Putamen (tissue), 1 donor: Measurements from ENCODE around the gene CMTM2.
"Not testable (repeated sequence)": the region's sequence is repeated elsewhere in the genome, so short reads cannot be mapped to it uniquely, and the experiment has no call there.

Source experiments
- DNase-seq: peaks from one replicate; pipeline ENCODE4 v3.0.0-alpha.2; 2016; ENCODE audit warnings: low spot score

CMTM2 gene

GRCh38 chr16:66587881-66588600 is 8.8 kb downstream of the CMTM2 start:
- DNase-seq: no peak

GRCh38 chr16:66588981-66589713 is 9.9 kb downstream of the CMTM2 start:
- no peak for DNase-seq

DNA sequence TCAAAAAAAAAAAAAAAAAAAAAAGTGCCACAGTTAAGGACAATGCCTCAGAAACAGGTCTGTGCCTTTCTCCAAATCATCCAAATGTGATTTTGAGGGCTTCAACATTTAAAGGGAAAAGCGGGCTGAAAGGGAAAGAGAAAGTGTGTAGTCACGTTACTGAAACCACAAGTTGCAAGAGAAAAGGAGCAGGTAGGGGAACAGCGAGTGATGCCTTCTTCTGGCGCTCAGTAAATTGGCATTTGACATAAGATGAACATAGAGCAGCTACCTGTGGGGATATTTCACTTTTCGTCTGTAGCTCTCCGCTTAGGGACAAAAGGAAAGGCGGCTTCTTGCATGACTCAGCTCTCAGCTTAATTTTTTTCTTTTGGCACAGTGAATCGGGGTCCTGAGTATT is 11.1 kb downstream of the CMTM2 start:
- DNase-seq: no peak

- DNase-seq: no peak
Measured at GRCh38 chr16:66591018-66591417, 11.8 kb downstream of the CMTM2 start.

- DNase-seq: no peak
Measured at GRCh38 chr16:66592241-66592640, 13.0 kb downstream of the CMTM2 start.

DNA sequence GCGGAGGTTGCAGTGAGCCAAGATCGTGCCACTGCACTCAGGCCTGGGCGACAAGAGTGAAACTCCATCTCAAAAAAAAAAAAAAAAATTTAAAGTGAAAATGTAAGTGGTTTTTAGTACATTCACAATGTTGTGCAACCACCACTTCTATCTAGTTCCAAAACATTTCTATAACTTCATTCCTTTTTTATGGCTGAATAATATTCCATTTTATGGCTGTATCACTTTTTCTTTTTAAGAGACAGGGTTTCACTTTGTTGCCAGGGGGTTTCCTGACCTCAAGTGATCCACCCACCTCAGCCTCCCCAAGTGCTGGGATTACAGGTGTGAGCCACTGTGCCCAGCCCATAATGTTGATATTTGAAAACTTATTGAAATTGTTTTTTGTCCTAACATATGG is 13.6 kb downstream of the CMTM2 start:
- no peak for DNase-seq

GRCh38 chr16:66594739-66595138 is 15.5 kb downstream of the CMTM2 start:
- DNase-seq: no peak

GRCh38 chr16:66596559-66596958 is 17.3 kb downstream of the CMTM2 start:
- DNase-seq: not testable (repeated sequence)

GRCh38 chr16:66596986-66597848 is 18.0 kb downstream of the CMTM2 start:
- no peak for DNase-seq

DNA sequence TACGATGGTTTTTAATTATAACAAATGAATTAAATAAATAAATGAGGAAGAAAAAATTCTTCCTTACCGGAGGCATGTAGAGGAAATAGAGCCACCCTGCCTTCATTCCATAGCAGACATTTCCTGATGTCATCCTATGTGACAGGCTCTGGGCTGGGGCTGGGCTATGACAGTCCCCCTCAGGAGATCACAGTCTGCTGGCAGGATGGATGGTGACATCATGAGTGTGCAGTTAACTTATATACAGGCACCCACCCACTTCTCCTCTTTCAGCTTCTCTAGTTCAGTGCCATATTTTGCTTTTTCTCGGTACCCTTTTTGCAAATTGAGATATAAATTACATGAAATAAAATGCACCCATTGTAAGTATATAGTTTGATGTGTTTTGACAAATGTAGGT is 18.8 kb downstream of the CMTM2 start:
- no peak for DNase-seq

DNA sequence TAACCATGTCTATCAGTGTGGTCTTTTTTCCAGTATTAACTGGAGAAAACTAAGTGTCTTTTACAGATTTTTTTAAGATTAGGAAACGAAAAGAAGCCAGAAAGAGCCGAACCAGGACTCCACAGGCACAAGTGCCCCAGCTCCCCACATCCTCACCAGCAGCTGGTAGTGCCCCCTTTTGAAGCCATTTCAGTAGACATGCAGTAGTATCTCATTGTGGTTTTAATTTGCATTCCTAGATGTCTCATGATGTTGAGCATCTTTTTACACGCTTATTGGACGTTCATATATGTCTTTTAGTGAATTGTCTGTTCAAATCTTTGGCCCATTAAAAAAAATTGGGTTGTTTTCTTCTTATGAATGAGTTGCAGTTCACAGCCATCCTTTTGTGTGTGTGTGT is 20.5 kb downstream of the CMTM2 start:
- DNase-seq: no peak

GRCh38 chr16:66600477-66600876 is 21.2 kb downstream of the CMTM2 start:
- DNase-seq: no peak

GRCh38 chr16:66601471-66601870 is 22.2 kb downstream of the CMTM2 start:
- no peak for DNase-seq

DNA sequence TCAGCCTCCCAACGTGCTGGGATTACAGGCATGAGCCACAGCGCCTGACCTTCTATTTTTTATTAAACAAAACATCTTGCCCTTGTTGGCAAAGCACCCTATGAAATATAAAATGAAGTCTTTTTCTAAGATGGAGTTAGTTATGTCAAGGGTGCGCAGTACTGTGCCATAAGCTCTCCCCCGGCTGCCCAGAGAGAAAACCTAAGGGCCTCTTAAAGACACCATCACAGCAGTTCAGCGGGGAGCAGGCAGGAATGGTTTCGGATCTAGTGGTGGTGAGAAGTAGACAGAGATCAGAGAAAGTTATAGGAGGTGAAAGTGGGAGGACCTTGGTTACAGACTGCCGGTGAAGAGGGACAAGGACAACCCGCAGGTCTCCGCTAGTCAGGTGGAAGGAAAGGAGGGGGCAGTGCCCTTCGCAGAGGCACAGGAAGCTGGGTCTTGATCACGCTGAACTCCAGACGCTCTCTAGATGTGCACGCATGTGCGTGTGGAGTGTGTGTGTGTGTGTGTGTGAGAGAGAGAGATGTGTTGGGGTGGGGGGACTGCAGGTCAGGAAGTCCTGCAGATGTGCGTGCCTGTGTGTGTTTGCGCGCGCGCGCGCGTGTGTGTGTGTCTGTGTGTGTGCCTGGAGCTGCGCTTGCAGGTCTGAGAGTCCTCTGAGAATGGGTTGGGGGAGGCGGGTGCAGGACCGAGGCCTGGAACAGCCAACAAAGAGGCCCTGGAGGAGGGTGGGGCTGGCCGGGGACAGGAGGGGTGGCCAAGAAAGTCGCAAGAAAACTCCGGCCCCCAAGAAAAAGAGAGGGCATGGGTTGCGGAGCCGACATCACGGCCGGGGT is 24.5 kb downstream of the CMTM2 start:
- DNase-seq: no peak

GRCh38 chr16:66604376-66605176 is 25.3 kb downstream of the CMTM2 start, which contains the start of gene CMTM3:
TSS of gene CMTM3 (plus strand) at chr16:66604704. CDS start at chr16:66604806, 102 bp downstream.
- DNase-seq: no peak

DNA sequence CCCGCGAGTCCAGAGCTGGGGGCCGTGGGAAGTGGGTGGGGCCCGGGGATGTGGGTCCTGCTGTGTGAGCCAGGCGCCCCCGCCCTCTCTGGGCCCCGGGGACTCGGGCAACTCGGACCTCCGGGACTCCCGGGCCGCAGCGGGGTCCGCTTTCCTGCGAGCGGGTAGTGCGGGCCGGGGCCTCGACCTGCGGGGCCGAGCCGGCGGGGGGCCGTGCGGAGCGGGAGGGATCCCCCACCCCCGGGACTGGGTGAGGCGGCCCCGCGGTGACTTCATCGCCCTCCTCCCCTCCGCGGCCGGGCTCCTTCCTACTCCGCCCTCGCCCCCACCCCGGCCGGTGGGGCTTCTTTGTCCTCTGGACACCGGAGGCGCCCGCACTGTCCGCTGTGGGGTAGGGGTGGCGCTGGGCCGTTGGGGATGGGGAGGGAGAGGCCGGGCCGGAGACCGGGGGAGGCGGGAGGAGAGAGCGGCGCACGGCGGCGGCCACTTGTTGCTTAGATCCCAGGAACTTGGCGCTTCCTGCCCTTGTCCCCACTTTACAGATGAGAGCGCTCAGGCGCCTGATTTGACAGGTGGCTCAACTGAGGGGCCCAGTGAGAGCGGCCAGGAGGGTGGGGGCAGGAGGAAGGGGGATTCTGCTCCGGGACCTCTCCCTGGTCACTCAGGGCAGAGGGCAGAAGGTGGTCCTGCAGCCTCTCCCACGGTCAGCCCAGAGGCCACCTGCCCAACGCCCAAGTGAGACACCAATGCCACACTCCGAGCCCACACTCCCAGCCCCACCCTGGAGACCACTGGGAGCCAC is 26.1 kb downstream of the CMTM2 start:
- no peak for DNase-seq

- no peak for DNase-seq
Measured at GRCh38 chr16:66605979-66606751, 26.9 kb downstream of the CMTM2 start.

- peak; percentile 67 for DNase-seq
Measured at GRCh38 chr16:66608241-66609138, 29.2 kb downstream of the CMTM2 start.
